Stomach (tissue), 9 donors: ENCODE results near the gene GTF2A1L. TPM values are rescaled to one million over a fixed set of nuclear protein-coding genes. Genes with fewer than 3 reads are reported as not detected.

Experiments used
- DNase-seq, 2 donors: peaks; one replicate each; pipeline versions ENCODE4 v3.0.0 to v3.0.0-alpha.2; 2013 to 2019
- H3K27ac ChIP-seq, 5 donors: fragments of 200-600 bp in 4 of 5; sonication (generic) in 4 of 5; one replicate each; pipeline ENCODE4 v1.5.1; 2013 to 2019; ENCODE audit warnings: mild to moderate bottlenecking in 1 of 5, moderate library complexity in 1 of 5
- H3K27me3 ChIP-seq, 3 donors: fragments of 200-600 bp; sonication (generic); one replicate each; pipeline ENCODE4 v1.5.1; 2017 to 2019; ENCODE audit warnings: mixed run types in 1 of 3
- H3K36me3 ChIP-seq, 4 donors: fragments of 200-600 bp; sonication (generic); 1 replicate in 3 of 4; 2 replicates in 1 of 4; pipeline ENCODE4 v1.5.1; 2016 to 2019
- H3K4me1 ChIP-seq, 4 donors: fragments of 200-600 bp; sonication (generic); one replicate each; pipeline ENCODE4 v1.5.1; 2016 to 2019
- H3K4me3 ChIP-seq, 4 donors: fragments of 200-600 bp; sonication (generic) in 3 of 4; one replicate each; pipeline ENCODE4 v1.5.1; 2016 to 2019; ENCODE audit warnings: mild to moderate bottlenecking in 1 of 4
- H3K9me3 ChIP-seq, 4 donors: fragments of 200-600 bp; sonication (generic); one replicate each; pipeline ENCODE4 v1.5.1; 2016 to 2019
- EP300 ChIP-seq: sonication (generic); formaldehyde crosslinking; IDR thresholded peaks from one replicate; pipeline ENCODE4 v1.6.1; 2017; ENCODE audit warnings: antibody characterized with exemption
- POLR2A ChIP-seq, 4 donors: fragments of 450-650 bp; IDR thresholded peaks; one replicate each; pipeline ENCODE4 v1.6.1; 2016; ENCODE audit warnings: antibody characterized with exemption in 4 of 4, control low read depth in 2 of 4, mild to moderate bottlenecking in 1 of 4, moderate library complexity in 1 of 4
- POLR2AphosphoS5 ChIP-seq, 3 donors: sonication (generic); formaldehyde crosslinking; IDR thresholded peaks; one replicate each; pipeline ENCODE4 v1.6.1; 2016; ENCODE audit warnings: antibody characterized with exemption in 3 of 3
- WGBS, 5 donors: extraction: QIAGEN DNeasy Blood & Tissue Kit in 3 of 5; methylation state at CpG; one replicate each; pipeline versions ENCODE4 v1.1.5 to v1.1.7; 2013 to 2018; 5-methylcytosine and 5-hydroxymethylcytosine counted together
- intact Hi-C: fragments of 100-400 bp; cut with DNase I; formaldehyde crosslinking; loops from one replicate; pipeline ENCODE4 v1.15.1; 2023; ENCODE audit warnings: low total_unique reads
- polyA plus RNA-seq, 3 donors: library from polyadenylated mRNA; stranded (reverse); fragments of 200-250 nt; gene quantifications; one replicate each; pipeline ENCODE4 v1.2.3, GENCODE V29; 2013
- total RNA-seq, 5 donors: library from RNA; depleted of rRNA; stranded (reverse); fragments of >200 nt; gene quantifications; one replicate each; pipeline versions ENCODE4 v1.1.0 to v1.2.3, GENCODE V29; 2014 to 2016
- TF ChIP-seq, protein P1 (sequence below), 7 experiments: fragments of 450-650 bp in 4 of 7; fragments of 200-600 bp in 3 of 7; sonication (generic) in 3 of 7; IDR thresholded peaks; one replicate each; pipeline ENCODE4 v1.5.1; 2016 to 2019; ENCODE audit warnings: antibody characterized with exemption in 7 of 7, control low read depth in 2 of 7, mild to moderate bottlenecking in 1 of 7
- donor health status: healthy with polysubstance abuse.
- donor health status: Bipolar disorder and iron deficiency.
- donor health status: healthy.

The GTF2A1L gene
- total and polyA plus RNA-seq, 8 donors = 1.8 to 306 (median 5.7) TPM; not detected in 2

DNA sequence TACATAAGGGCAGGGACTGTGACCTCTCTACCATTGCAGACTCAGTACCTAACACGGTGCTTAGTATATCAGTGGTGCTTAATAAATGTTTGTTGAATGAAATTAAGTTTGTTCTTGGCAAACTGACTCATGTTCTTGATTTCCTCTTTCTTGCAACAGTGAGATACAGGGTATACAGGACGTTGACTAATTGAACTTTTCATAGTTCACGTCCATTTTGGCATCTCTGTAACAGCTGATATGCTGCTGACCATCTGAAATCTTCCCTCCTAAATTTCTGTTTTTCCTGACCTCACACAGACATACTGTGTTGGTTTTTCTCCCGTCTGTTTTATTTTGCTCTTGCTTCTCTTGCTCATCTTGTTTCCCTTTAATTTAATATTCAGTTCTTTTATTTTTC, 93.7 kb downstream of the GTF2A1L start:
- H3K27ac ChIP-seq = no peak overlapping the region
- no peaks in the 10 kb centered on the region for H3K36me3 ChIP-seq
- intact Hi-C loops = no loop called here
- H3K9me3 ChIP-seq = peaks cover 0 to 6% (median 0%) of the 10 kb centered on the region in 4 donors
- peaks cover 0 to 17% (median 8%) of the 10 kb centered on the region in 4 donors for H3K4me1 ChIP-seq
- no peak for DNase-seq
- H3K4me3 ChIP-seq = no peak overlapping the region
- 35 to 51% (median 44%) methylated on average over 4 of the region's 4 CpGs for WGBS, 5 donors
- TF ChIP-seq EP300 = no peak
- TF ChIP-seq, protein P1, sequence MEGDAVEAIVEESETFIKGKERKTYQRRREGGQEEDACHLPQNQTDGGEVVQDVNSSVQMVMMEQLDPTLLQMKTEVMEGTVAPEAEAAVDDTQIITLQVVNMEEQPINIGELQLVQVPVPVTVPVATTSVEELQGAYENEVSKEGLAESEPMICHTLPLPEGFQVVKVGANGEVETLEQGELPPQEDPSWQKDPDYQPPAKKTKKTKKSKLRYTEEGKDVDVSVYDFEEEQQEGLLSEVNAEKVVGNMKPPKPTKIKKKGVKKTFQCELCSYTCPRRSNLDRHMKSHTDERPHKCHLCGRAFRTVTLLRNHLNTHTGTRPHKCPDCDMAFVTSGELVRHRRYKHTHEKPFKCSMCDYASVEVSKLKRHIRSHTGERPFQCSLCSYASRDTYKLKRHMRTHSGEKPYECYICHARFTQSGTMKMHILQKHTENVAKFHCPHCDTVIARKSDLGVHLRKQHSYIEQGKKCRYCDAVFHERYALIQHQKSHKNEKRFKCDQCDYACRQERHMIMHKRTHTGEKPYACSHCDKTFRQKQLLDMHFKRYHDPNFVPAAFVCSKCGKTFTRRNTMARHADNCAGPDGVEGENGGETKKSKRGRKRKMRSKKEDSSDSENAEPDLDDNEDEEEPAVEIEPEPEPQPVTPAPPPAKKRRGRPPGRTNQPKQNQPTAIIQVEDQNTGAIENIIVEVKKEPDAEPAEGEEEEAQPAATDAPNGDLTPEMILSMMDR (IDR thresholded peaks at IDR 0.05) = no peak
- TF ChIP-seq POLR2A (IDR thresholded peaks at IDR 0.05) = no peak
- no peak for TF ChIP-seq POLR2AphosphoS5 (IDR thresholded peaks at IDR 0.05)
- no peaks in the 10 kb centered on the region for H3K27me3 ChIP-seq

DNA sequence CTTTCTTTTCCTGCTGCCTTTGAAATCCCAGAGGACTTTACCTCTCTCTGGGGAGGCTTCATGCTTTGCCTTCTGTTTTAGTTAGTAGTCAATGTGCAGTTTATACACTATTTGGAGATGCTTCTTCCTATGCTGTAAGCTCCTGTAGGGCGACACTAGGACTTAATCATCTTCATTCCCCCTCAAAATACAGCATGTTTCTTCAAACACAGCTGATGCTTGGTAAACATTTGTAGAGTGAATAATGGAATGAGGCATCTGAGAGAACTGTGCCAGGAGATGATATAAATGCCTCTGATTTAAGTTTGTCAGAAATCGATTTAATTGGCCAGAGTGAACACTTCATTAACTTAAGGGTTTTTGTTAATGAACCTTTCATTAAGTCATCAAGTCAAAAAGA, 94.5 kb downstream of the GTF2A1L start:
- WGBS, 5 donors = 47 to 58% (median 54%) methylated on average over 2 of the region's 2 CpGs
- DNase-seq = no peak
- H3K9me3 ChIP-seq = peaks cover 0 to 6% (median 0%) of the 10 kb centered on the region in 4 donors
- H3K4me1 ChIP-seq = peaks cover 0 to 17% (median 8%) of the 10 kb centered on the region in 4 donors
- intact Hi-C loops = no loop called here
- H3K36me3 ChIP-seq = no peaks in the 10 kb centered on the region
- H3K27me3 ChIP-seq = no peaks in the 10 kb centered on the region
- H3K4me3 ChIP-seq = no peak overlapping the region
- no peak overlapping the region for H3K27ac ChIP-seq
- TF ChIP-seq EP300 (no peak), POLR2AphosphoS5 (IDR thresholded peaks at IDR 0.05) (no peak), POLR2A (IDR thresholded peaks at IDR 0.05) (no peak)
- TF ChIP-seq, protein P1 (IDR thresholded peaks at IDR 0.05) = no peak

DNA sequence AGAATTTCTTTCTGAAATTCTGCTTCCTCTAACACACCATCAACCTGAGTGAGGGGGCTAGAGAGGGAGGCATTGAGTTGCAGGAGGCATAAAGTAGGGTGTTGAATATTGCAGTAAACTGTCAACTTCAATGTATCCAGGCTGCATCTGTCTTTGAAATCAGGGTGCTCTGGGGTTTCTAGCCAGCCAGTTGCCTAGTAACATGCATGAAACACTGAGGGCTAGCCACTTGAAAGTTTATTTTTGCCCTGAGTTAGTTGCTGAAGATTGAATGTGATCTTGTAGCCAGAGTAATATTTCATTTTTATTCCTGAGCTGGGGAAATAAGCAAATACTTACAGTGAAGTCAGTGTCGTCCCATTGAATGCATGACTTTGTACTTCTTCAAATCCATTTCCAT, 96.0 kb downstream of the GTF2A1L start:
- Histone ChIP-seq H3K36me3 (no peaks in the 10 kb centered on the region), H3K4me3 (no peak overlapping the region), H3K27me3 (no peaks in the 10 kb centered on the region), H3K9me3 (no peaks in the 10 kb centered on the region), H3K4me1 (peaks cover 0 to 17% (median 8%) of the 10 kb centered on the region in 4 donors), H3K27ac (peak overlapping the region in 1 of 5 donors; percentile 68)
- peak in 1 of 2 donors; percentile 45 for DNase-seq
- WGBS, 5 donors = 50 to 82% (median 73%) methylated on average over 1 of the region's 1 CpG
- TF ChIP-seq, protein P1 (IDR thresholded peaks at IDR 0.05) = no peak
- TF ChIP-seq POLR2A (IDR thresholded peaks at IDR 0.05) (no peak), POLR2AphosphoS5 (IDR thresholded peaks at IDR 0.05) (no peak), EP300 (no peak)
- intact Hi-C loops = no loop called here

DNA sequence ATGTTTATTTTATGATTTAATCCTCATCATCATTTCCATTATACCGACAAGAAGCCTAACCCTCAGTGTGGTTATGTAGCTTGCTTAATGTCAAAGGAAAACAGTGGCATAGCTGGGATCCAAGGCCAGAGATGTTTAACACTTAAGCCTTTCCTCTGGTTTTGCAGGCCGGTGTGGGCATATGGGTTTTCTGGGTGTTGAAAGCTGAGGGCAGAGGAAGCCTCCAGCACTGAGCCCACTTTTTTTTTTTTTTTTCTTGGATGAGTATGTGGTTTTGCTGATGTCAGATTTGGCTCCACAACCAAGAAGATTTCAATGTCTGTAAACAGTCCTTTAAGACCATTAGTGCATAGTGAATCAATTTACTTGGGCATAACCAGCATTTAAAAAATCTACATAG, 96.6 kb downstream of the GTF2A1L start:
- Histone ChIP-seq H3K9me3 (no peaks in the 10 kb centered on the region), H3K36me3 (no peaks in the 10 kb centered on the region), H3K4me3 (no peak overlapping the region), H3K27ac (peak overlapping the region in 2 of 5 donors; percentile 50 to 68), H3K4me1 (peaks cover 0 to 17% (median 8%) of the 10 kb centered on the region in 4 donors), H3K27me3 (no peaks in the 10 kb centered on the region)
- intact Hi-C loops = no loop called here
- peak in 1 of 2 donors; percentile 35 for DNase-seq
- TF ChIP-seq, protein P1 (IDR thresholded peaks at IDR 0.05) = no peak
- TF ChIP-seq POLR2AphosphoS5 (IDR thresholded peaks at IDR 0.05) (no peak), EP300 (no peak), POLR2A (IDR thresholded peaks at IDR 0.05) (no peak)
- WGBS, 5 donors = 38 to 66% (median 57%) methylated on average over 2 of the region's 2 CpGs
